NCI-H1694 treated with DMSO at 0.1 percent for 48 hours (cell line): ENCODE results near the gene SP5.
"Not testable (repeated sequence)": the region's sequence is repeated elsewhere in the genome, so short reads cannot be mapped to it uniquely, and the experiment has no call there.

Experiments
- DNase-seq: peaks from one replicate; lab custom pipeline; 2025; lab: John Stamatoyannopoulos, UW

SP5 gene

DNA sequence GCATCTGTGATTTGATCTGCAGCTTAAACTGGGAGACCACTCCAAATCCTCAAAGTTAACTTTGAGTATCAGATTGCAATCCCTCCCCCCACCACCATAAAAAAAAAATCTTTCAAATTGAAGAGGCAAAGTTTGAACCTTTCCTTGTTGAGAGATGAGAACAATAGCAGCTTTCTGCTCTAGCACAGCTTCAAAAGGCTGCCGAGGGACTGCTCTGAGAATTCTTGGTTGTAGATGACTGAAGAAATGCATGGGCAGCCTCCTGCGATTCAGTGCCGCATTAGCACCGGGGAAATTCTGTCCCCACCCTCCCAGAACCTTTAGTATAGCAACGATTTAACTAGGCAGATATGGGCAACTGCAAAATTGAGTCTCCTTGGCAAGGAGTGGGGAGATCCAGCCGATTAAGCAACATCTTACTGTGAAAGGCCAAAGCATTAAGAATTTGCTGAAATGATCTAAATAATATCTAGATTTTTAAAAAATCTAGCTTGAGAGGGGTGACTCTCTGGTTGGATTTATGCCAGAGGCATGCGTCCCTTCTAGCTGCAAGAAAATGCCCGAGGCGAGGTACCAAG is 3.9 kb upstream of the SP5 start:
- DNase-seq, result no peak

DNA sequence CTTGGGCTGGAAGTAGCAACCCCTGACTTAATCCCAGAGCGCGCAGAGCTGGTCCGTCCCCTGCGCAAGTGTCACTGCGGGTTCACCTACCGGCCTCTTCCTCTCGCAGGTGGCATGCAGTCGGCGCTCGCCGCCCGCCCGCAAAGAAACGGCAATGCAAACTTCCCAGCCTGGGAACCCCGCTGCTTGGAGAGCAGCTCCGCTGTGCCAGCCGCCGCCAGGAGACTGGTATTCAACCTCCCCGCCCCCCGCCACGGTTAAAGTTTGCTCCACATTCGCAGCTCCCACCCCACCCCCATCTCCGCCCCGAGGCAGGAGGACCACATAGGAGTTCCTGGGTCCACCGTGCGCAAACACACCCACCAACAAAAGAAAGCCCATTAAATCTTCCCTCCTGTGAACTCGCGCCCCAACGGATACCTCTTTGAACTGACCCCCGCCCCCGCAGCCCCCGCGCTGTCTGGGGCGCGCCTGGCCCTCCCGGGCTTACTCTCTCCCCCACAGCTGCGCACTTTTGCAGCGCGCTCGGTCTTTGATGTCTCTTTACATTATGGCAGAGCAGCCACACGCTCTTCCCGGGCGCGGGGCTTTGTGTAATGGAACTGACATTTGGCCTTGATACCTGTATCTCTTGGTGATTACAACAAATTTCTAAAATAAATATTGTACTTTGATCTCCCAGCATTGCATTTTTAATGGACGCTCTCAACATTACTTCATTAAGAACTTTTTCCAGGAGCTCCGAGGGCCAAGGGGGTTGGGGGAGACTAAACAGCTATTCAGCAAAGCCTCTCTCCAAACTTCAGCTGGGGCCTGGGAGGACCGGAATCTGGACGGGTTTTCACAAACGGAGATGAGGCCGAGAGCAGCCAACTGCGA is 3.1 kb upstream of the SP5 start:
- DNase-seq, result no peak

DNA sequence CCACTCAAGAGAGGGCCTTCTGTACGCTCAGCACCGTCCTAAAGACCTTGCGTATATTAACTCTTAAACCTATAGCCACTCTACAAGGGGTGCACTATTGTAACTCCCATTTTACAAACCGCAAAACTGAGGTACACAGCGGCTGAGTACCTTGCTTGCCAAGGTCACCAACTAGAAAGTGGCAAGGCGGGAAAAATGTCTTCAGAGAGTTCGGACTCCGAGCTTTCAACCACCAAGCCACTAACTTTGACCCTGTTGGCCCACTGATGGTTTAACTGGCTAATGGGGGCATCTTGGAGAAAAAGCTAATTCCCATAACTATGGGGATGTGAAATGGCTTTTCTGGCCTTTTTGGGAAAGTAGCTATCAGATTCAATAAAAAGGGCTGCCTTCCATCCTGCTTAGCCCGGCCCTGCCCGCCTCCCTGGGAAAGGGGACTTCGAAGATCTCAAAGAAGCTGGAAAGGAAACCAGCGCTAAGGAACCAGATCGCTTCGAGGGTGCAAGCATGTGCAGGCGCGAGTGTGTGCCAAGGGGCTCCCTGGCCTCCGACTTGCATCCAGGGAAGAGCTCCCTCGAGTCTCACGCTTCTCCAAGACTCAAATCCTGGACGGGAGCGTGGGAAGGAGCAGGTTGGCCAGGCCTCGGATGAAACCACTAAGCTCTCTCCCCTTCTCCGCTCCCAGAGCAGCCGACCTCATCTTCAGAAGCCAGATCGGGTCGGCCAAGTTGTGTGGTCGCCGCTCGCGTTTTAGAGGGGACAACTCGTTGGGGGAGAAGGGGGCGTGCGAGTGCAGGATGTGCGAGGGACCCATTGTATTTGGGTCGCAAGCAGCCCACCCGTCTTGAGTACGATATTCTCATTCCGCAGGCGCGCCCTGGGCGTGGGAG is 2.2 kb upstream of the SP5 start:
- DNase-seq, result no peak

DNA sequence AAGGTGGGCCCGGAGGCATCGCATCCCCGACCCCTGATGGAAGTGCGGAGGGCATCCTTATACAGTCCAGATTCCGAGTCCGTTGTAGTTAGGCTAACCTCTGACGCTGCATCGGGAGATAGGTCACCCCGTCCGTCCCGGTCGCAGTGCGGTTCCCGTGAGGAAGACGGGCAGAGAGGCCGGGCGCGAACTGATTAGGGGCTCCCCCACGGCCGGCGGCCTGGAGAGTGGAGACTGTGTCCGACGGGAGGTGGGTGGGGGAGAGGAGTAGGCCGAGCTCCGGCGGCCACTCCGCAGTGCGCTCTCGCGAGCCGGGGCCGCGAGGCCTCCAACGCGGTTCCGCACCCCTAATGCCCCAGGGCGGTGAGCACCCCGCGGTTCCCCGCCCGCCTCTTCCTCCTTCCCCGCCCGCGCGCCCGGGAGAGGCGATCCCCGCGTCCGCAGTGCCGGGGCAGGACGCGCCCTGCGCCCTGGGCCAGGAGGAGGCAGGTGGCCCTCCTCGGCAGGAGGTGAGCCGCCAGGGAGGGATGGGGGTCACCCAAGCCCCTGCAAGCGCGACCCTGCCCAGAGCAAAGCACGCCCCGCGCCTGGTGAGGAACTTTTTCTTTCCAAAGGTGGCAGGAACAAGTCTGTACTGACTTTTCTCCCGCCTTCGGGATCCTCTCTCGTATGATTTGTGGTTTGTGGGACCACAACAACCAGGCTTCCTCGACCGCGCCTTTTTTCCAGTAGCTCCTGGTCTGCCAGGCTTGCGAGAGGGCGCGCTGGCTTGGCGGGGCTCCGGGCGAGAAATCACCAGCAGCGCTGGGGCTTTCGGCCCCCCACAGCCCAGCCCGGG is 1.4 kb upstream of the SP5 start:
- DNase-seq, result no peak

DNA sequence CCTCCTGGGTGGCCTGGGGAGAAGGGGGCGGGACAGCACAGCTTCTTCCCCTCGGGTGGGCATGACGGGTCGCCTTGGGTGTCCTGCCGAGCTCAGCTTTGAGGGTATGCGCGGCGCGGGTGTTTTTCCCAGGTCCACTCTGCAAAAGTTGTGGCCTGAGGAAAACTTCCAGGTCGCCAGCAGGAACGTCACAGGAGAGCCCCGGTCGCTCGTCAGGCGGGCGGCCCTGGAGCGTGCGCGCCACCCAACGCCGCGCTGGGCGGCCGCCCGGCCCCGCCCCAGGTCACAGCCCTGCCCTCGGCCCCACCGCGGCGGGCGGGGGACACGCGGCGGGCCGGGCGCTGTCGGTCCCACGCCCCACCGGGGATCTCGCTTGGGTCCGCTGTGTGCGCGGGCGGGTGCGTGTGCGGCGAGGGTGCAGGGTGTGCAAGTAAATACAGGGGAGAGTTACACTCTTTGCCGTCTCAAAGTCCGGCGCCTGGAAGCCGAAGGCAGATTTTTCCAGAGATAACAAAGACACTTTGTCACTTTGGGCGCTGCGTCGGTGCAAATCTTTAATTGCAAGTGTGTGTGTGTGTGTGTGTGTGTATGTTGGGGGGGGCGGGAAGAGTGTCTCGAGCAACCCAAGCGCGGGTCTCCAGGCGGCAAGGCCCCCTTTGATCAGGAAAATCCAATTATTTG is 616 bp upstream of the SP5 start:
- no peak for DNase-seq

DNA sequence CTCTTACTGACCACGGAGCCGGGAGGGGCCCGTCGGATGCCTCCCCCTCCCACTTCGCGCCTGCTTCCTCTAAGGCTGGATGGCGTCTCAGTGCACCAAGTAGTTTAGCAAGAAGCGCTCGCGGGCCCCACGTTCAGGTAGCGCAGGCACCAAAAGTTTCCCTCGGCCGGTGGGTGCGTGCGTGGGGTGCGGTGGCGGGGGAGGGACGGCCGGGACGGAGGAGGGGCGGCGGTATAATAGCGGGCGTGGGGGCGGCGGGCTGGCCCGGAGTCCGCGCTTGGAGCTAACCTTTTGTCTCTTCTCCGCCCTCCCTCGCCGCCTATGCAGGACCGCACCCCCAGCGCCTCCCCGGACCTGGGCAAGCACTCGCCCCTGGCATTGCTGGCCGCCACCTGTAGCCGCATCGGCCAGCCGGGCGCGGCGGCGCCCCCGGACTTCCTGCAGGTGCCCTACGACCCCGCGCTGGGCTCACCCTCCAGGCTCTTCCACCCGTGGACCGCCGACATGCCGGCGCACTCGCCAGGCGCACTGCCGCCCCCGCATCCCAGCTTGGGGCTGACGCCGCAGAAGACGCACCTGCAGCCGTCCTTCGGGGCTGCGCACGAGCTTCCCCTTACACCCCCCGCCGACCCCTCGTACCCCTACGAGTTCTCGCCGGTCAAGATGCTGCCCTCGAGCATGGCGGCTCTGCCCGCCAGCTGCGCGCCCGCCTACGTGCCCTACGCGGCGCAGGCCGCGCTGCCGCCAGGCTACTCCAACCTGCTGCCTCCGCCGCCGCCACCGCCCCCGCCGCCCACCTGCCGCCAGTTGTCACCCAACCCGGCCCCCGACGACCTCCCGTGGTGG is 1.0 kb downstream of the SP5 start:
- DNase-seq, result no peak

DNA sequence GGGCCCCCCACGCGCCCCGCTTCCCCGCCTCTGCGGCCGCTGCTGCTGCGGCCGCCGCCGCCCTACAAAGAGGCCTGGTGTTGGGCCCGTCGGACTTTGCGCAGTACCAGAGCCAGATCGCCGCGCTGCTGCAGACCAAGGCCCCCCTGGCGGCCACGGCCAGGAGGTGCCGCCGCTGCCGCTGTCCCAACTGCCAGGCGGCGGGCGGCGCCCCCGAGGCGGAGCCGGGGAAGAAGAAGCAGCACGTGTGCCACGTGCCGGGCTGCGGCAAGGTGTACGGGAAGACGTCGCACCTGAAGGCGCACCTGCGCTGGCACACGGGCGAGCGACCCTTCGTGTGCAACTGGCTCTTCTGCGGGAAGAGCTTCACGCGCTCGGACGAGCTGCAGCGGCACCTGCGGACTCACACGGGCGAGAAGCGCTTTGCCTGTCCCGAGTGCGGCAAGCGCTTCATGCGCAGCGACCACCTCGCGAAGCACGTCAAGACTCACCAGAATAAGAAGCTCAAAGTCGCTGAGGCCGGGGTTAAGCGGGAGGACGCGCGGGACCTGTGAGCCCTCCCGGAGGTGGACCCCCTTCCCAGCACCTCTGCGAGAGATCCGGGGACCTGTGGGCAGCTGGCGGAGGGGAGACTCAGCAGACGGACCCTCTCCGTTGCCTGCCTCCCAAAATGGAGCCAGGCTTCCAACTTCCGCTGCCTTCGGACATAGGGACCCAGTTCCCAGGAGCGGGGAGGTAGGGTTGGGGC is 1.9 kb downstream of the SP5 start:
- no peak for DNase-seq

DNA sequence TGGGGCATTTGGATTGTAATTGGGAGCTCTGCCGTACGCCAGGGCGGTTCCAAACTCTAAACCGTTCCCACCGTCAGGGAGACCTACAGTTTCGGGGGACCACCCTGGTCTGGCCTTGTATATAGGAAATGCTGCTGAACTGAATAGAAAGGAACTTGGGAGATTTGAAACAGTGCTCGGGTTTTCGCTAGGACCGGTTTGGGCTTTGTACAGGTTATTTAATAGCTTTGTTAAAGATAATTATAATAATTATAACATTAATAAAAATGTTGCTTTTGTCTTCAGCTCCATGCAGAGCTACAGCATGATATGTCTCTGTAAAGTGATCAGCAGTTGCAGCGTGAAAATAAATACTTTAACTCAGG is 2.4 kb downstream of the SP5 start:
- no peak for DNase-seq

DNA sequence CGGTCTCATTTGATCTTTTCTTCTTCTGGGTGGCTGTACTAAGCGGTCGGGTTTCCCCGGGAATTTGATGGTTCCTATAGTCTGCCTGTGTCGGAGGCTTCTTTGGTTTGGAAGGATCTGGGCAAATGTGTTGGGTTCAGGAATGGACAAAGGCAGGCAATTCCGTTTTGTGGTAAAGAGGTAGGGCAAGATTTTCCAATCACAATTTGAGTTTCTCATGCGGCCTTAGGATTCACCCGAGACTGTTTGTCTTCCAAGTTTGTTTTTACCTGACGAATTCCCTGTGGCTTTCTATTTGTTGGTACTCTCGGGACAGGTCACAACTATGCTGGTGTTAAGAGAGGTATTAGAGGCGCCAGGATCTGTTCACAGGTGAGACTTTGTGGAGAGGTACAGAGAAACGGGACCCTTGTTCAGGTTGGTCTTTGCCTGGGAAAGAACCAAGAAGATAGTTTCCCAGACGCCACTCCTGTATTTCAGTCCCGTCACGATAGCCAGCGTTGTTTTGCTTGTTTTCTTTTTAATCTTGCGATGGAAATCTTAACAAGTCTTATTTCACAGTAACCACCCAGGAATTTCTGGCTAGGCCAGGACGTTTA is 3.0 kb downstream of the SP5 start:
- no peak for DNase-seq

DNA sequence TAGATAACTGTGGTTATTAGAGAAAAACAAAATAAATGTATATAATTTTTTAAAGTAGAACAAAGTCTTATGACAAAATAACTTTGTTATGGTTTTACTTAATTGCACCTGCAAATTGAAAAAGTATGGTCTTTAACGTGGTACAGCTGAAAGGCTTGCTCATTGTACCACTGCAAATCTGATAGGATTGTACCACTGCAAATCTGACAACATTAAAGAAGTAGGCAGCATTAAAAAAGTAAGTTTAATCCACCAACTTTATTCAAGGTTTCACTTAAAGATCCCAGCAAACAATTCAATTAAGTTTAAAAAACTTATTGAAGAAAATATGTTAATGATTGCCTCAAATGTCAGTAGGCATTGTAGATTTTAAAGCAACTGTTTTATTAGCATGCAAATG is 4.7 kb downstream of the SP5 start:
- DNase-seq, result no peak

DNA sequence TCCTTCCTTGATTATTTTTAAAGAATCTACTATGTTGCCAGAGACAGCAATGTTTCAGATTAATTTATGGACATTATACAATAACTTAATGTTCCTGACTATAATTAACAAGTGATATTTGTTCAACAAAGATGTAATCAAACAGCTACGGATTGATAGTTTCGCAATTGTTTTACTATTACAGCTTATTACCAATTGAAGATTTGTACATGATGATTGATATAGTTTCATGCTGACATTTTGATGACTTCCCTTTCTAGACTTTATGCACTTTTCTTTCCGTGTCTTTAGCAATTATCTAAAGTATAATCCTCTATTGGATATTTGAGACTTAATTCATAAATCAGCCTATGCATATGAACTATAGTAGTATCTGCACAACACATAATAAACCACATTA is 6.5 kb downstream of the SP5 start:
- no peak for DNase-seq

DNA sequence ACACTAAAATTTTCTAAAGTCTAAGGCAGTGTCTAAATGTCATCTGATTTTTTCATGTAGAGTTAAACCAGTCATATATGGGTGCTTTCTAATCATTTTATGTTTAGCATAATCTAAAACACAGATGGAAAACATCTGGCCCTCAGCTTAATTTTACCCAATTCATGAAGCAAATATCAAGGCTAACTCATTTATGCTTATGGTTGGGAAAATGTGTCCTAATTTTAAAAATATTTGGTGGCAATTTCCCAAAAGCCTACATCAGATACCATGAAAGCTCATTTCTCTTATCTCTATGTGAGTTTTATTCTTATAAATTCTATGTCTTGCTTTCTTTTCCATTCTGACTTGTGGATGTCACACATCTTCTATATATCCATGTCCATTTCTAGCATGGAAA is 7.2 kb downstream of the SP5 start:
- no peak for DNase-seq

DNA sequence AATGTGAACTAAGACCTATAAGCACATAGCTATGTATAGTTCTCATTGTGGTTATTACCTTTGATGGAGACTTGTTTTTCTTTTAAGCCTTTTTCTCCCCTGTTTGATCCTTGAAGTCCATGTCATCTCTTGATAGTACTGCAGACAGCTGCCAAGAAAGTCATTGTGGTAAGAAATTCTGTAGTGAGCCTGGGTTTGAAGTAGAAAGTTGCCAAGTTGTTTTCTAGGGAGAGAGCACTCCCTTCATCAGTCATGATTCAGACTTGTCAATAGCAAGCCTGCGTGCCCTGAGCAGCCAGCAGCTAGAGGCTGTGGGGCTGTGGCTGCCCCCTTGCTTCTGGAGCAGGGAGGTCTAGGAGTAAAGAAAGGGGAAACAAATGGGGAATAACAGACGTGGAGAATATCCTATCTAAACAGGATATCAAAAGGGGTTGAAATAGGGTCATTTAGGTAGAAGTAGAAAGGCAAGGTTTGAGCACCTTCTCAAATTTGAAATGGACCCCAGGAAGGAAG is 8.4 kb downstream of the SP5 start:
- no peak for DNase-seq

DNA sequence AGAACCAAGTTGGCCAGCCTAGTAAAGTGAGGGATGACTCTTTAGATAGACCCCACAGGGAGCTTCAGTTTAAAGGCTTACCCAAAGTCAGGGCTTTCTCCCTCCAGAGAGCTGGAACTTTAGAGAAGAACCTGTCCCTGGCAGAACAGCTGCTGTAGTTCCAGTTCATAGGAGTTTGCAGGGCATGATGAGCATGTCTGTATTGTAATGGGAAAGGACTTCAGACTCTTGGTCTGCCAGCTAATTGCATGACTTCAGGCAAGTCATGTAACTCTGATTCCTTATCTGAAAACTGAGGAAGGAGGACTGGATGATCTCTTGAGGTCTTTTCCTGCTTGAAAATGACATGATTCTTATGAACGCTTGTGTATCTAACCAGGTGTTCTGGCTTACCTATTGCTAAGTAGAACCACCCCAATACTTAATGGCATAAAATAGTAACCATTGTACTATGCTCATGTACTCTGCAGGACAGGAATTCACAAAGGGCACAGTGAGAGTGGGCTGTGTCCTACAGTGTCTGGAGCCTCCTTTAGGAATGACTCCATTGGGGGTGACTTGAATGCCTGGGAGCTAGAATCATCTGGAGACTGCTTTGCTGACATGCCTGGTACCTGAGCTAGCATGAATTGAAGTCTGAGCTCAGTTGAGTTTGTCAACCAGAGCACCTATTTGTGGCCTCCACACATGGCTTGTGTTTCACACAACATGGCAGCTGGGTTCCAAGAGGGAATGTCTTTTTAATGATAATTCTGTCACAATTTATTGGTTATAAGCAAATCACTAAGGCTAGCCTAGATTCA is 18.9 kb downstream of the SP5 start:
- DNase-seq, result no peak

DNA sequence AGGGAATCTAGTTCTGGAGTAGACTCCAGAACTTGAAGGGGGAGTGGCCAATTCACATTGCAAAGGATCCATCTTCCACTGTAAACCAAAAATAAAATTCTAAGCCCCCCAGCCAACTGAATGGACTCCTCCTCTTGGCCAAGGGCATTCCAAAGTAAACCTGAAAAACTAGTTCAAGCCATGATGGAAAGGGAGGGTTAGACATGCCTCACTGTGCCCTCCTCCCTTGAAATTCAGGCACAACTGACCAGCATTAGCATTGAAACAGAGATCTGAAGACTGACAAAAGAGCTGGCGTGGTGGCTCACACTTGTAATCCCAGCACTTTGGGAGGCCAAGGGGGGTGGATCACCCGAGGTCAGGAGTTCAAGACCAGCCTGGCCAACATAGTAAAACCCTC is 19.5 kb downstream of the SP5 start:
- not testable (repeated sequence) for DNase-seq

DNA sequence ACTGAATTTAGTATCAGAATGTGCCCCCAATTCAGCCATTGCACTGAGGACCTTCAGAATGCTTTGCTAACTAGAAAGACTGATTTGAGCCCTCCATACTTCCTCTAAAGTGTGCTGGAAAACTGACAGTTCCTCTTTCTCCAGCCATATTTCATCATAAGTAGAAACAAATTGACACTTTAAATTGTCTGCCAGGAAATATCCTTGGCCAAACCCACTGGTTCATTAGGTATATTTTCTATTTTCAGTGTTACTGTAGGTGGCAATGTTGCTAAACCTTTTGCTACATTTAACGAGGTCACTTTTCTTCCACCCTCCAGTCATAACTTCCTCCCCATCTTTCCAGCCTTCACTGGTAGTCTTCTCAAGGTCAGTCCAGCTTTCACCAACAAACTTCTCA is 21.5 kb downstream of the SP5 start:
- no peak for DNase-seq

DNA sequence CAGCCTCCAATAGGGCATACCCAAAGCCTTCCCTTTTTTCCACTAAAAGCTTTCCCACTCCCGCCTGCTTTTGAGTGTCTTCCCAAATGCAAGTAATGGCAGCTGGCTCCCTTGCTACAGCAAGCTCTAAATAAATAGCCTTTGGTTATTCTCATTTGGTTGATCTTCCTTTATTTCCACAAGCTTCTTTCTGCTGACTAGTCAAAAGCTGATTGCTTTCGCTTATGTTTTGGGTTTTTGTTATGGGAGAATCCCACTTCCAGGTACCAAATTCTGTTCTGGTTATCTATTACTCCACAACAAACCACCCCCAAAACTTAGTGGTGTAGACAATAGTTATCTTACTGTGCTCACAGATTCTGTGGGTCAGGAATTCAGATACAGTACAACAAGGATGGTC is 22.3 kb downstream of the SP5 start:
- no peak for DNase-seq

DNA sequence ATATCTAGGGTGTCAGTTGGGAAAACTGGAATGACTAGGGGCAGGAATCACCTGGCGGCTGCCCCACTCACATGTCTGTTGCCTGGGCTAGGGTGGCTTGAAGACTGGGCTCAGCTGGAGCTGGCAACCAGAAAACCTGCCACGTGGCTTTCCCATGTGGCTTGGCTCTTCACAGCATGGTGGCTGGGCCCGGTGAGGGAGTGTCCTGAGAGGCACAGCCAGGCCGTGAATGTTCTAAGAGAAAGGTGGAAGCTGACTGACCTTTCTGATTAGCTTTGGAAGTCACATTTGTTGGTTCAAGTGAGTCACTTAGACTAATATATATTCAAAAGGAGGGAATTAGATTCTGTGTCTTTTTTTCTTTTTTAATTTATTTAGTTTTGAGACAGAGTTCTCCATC is 22.7 kb downstream of the SP5 start:
- no peak for DNase-seq
